GM23338 (cell line): ENCODE results near the gene ATCAY. TPM values are rescaled to one million over a fixed set of nuclear protein-coding genes. Genes with fewer than 3 reads are reported as not detected.

Experiments
- ATAC-seq: fragments of 200-7000 bp; cut with Tn5 transposase; 3 replicates; pipeline ENCODE4 v1.9.1; 2020
- DNase-seq: peaks from one replicate; pipeline ENCODE4 v3.0.0-alpha.2; 2015; ENCODE audit warnings: low spot score
- H2AFZ ChIP-seq: fragments of 200-600 bp; sonication (generic); 2 replicates; pipeline ENCODE4 v1.8.0; 2016; ENCODE audit warnings: antibody characterized with exemption, mild to moderate bottlenecking, moderate library complexity
- H3F3A ChIP-seq: fragments of 200-600 bp; sonication (generic); replicated peaks from 2 replicates; pipeline ENCODE4 v1.8.0; 2017; ENCODE audit warnings: antibody characterized with exemption, mixed run types, low read depth
- H3K27ac ChIP-seq: fragments of 200-600 bp; sonication (generic); 2 replicates; pipeline ENCODE4 v1.6.1; 2016; ENCODE audit warnings: low read depth
- H3K27me3 ChIP-seq: fragments of 200-600 bp; sonication (generic); 2 replicates; pipeline ENCODE4 v1.8.0; 2016; ENCODE audit warnings: mild to moderate bottlenecking, mixed run types, moderate library complexity; ENCODE audit not compliant: insufficient read depth
- H3K36me3 ChIP-seq: fragments of 200-600 bp; sonication (generic); 2 replicates; pipeline ENCODE4 v1.8.0; 2016; ENCODE audit warnings: mild to moderate bottlenecking; ENCODE audit not compliant: insufficient read depth
- H3K4me1 ChIP-seq: fragments of 200-600 bp; sonication (generic); 2 replicates; pipeline ENCODE4 v1.8.0; 2016; ENCODE audit warnings: mild to moderate bottlenecking, moderate library complexity; ENCODE audit not compliant: insufficient read depth
- H3K4me2 ChIP-seq: fragments of 200-600 bp; sonication (generic); 2 replicates; pipeline ENCODE4 v1.7.1; 2017; ENCODE audit warnings: mixed run types
- H3K4me3 ChIP-seq: fragments of 200-600 bp; sonication (generic); 2 replicates; pipeline ENCODE4 v1.6.1; 2016; ENCODE audit warnings: mixed run types
- H3K79me2 ChIP-seq: fragments of 200-600 bp; sonication (generic); replicated peaks from 2 replicates; pipeline ENCODE4 v1.8.0; 2017; ENCODE audit warnings: mild to moderate bottlenecking; ENCODE audit not compliant: insufficient read depth
- H3K9me2 ChIP-seq: fragments of 200-600 bp; sonication (generic); 2 replicates; pipeline ENCODE4 v1.8.0; 2017; ENCODE audit not compliant: insufficient read depth
- H4K20me1 ChIP-seq: fragments of 200-600 bp; sonication (generic); replicated peaks from 2 replicates; pipeline ENCODE4 v1.8.0; 2017; ENCODE audit warnings: mild to moderate bottlenecking; ENCODE audit not compliant: insufficient read depth
- H3K27ac Mint-ChIP-seq: 2 replicates; pipeline ENCODE4 v1.8.0; 2020; ENCODE audit warnings: inconsistent platforms, mild to moderate bottlenecking, moderate library complexity, mixed read lengths
- H3K27me3 Mint-ChIP-seq: 3 replicates; pipeline ENCODE4 v1.8.0; 2022; ENCODE audit warnings: low read depth, mild to moderate bottlenecking, moderate library complexity, mixed read lengths, inconsistent platforms; ENCODE audit not compliant: insufficient read depth, poor library complexity
- H3K36me3 Mint-ChIP-seq: 3 replicates; pipeline ENCODE4 v1.8.0; 2021; ENCODE audit warnings: low read depth, mild to moderate bottlenecking, inconsistent platforms, moderate library complexity, mixed read lengths
- H3K4me1 Mint-ChIP-seq: 3 replicates; pipeline ENCODE4 v1.8.0; 2020; ENCODE audit warnings: mild to moderate bottlenecking, inconsistent platforms, mixed read lengths
- H3K4me3 Mint-ChIP-seq: 3 replicates; pipeline ENCODE4 v1.8.0; 2021; ENCODE audit warnings: moderate library complexity, mild to moderate bottlenecking, inconsistent platforms, mixed read lengths
- H3K9me3 Mint-ChIP-seq: 3 replicates; pipeline ENCODE4 v1.8.0; 2020; ENCODE audit warnings: moderate library complexity, mild to moderate bottlenecking, inconsistent platforms, mixed read lengths
- CREB1 ChIP-seq: fragments of 250-450 bp; sonication (Bioruptor Pico); IDR thresholded peaks from 2 replicates; pipeline ENCODE4 v1.5.0; 2020; ENCODE audit warnings: low read depth, mild to moderate bottlenecking, moderate library complexity
- EZH2 ChIP-seq: fragments of 200-600 bp; sonication (generic); IDR thresholded peaks from one replicate; pipeline ENCODE4 v1.8.0; 2017; ENCODE audit warnings: antibody characterized with exemption, mild to moderate bottlenecking, low read depth; ENCODE audit not compliant: unreplicated experiment
- EZH2phosphoT487 ChIP-seq: fragments of 200-600 bp; sonication (generic); IDR thresholded peaks from one replicate; pipeline ENCODE4 v1.8.1; 2018; ENCODE audit warnings: antibody characterized with exemption; ENCODE audit not compliant: unreplicated experiment
- POLR2AphosphoS5 ChIP-seq: IDR thresholded peaks from 2 replicates; pipeline ENCODE4 v1.6.1; 2016; ENCODE audit warnings: antibody characterized with exemption, low read depth
- ZNF331 ChIP-seq: fragments of 250-450 bp; sonication (Bioruptor Pico); IDR thresholded peaks from 2 replicates; pipeline ENCODE4 v1.5.0; 2020; ENCODE audit warnings: low read depth, mild to moderate bottlenecking, moderate library complexity
- polyA plus RNA-seq: library from polyadenylated mRNA; unstranded; fragments of >200 nt; fragmentation: Nextera tagmentation; extraction: Ambion mirVana; gene quantifications from 2 replicates; pipeline ENCODE4 v1.2.1, GENCODE V29; 2016
- total RNA-seq: library from RNA; depleted of rRNA; stranded (reverse); fragments of >200 nt; shearing (Covaris generic); gene quantifications from 2 replicates; pipeline ENCODE4 v1.2.3, GENCODE V29; 2014
- TF ChIP-seq, protein P1 (sequence below): IDR thresholded peaks from one replicate; pipeline ENCODE4 v1.6.1; 2018; ENCODE audit warnings: antibody characterized with exemption; ENCODE audit not compliant: unreplicated experiment
- TF ChIP-seq, protein P2 (sequence below): IDR thresholded peaks from 2 replicates; pipeline ENCODE4 v1.6.1; 2016; ENCODE audit warnings: antibody characterized with exemption
- TF ChIP-seq, protein P3 (sequence below): fragments of 250-450 bp; sonication (Bioruptor Pico); IDR thresholded peaks from 2 replicates; pipeline ENCODE4 v1.5.0; 2020; ENCODE audit warnings: mild to moderate bottlenecking, moderate library complexity

ATCAY gene
- total and polyA plus RNA-seq, 2 experiments from 2014 or later, result 16.9 to 45.7 TPM

DNA sequence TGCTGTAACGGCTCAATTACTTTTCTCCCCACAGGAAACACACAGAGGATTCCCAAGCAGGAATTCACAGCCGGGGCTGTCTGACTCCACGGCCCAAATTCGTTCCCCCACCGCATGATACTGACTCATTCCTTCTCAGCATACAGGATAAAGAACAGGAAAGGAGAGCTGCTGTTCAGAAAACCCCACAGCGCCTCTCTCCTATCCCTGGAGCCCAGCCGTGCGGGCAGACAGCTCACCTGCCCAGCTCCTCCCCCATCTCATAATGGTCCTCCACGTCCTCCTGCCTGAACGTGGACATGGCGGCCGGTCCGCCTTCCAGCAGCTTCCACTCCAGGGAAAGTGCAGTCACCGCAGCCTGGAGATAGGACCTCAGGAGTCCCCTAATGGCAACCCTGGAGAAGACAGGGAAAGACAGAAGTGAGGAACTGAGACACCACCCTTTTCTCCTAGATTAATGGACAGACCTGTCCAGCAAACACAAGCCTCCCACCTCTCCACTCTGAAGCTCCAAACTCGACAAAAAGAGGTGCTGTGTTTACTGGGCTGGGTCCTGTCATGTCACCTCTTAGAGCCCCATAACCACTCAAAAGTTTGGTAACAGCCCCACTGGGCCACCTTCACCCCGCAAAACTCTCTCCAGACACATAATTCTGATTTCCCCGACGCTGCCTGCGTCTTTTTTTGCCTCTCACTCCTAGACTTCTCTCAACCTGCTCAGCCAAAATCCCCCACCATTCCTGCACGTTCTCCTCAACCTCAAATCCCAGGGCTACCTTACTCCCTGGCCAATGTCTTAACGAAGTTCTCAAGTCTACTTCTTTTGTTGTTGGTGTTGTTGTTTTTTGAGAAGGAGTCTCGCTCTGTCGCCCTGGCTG, 89.2 kb downstream of the ATCAY start:
- peak overlapping the region; percentile 96 for H3K27ac Mint-ChIP-seq
- H3K27ac ChIP-seq, result peak overlapping the region; percentile 93
- peaks cover 28% of the 10 kb centered on the region for H3K4me1 Mint-ChIP-seq
- peak overlapping the region; percentile 94 for H3K4me3 Mint-ChIP-seq
- peaks cover 15% of the 10 kb centered on the region for H3K4me1 ChIP-seq
- peak overlapping the region; percentile 93 for H3K4me3 ChIP-seq
- H3K79me2 ChIP-seq, result peaks cover 50% of the 10 kb centered on the region
- peak overlapping the region; percentile 92 for H3K4me2 ChIP-seq
- no peaks in the 10 kb centered on the region for H3K9me2 ChIP-seq
- ATAC-seq (peak; percentile 1; the same call in 2 of the 3 replicates), DNase-seq (peak; percentile 62)
- peaks cover 9% of the 10 kb centered on the region; the same call in 1 of the 2 replicates for H3K36me3 ChIP-seq
- peaks cover 40% of the 10 kb centered on the region for H3F3A ChIP-seq
- H3K27me3 ChIP-seq, result no peaks in the 10 kb centered on the region
- H3K27me3 Mint-ChIP-seq, result peaks cover 26% of the 10 kb centered on the region
- H2AFZ ChIP-seq, result no peak overlapping the region
- no peaks in the 10 kb centered on the region; the same call in 2 of the 3 replicates for H3K9me3 Mint-ChIP-seq
- peaks cover 55% of the 10 kb centered on the region for H3K36me3 Mint-ChIP-seq
- TF ChIP-seq POLR2AphosphoS5, result no peak
- no peak for TF ChIP-seq EZH2
- no peak for TF ChIP-seq ZNF331 (CRISPR knock-in tag)
- TF ChIP-seq, protein P1, sequence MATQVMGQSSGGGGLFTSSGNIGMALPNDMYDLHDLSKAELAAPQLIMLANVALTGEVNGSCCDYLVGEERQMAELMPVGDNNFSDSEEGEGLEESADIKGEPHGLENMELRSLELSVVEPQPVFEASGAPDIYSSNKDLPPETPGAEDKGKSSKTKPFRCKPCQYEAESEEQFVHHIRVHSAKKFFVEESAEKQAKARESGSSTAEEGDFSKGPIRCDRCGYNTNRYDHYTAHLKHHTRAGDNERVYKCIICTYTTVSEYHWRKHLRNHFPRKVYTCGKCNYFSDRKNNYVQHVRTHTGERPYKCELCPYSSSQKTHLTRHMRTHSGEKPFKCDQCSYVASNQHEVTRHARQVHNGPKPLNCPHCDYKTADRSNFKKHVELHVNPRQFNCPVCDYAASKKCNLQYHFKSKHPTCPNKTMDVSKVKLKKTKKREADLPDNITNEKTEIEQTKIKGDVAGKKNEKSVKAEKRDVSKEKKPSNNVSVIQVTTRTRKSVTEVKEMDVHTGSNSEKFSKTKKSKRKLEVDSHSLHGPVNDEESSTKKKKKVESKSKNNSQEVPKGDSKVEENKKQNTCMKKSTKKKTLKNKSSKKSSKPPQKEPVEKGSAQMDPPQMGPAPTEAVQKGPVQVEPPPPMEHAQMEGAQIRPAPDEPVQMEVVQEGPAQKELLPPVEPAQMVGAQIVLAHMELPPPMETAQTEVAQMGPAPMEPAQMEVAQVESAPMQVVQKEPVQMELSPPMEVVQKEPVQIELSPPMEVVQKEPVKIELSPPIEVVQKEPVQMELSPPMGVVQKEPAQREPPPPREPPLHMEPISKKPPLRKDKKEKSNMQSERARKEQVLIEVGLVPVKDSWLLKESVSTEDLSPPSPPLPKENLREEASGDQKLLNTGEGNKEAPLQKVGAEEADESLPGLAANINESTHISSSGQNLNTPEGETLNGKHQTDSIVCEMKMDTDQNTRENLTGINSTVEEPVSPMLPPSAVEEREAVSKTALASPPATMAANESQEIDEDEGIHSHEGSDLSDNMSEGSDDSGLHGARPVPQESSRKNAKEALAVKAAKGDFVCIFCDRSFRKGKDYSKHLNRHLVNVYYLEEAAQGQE, result no peak
- no peak for TF ChIP-seq EZH2phosphoT487
- TF ChIP-seq CREB1 (CRISPR knock-in tag), result no peak
- TF ChIP-seq, protein P2, sequence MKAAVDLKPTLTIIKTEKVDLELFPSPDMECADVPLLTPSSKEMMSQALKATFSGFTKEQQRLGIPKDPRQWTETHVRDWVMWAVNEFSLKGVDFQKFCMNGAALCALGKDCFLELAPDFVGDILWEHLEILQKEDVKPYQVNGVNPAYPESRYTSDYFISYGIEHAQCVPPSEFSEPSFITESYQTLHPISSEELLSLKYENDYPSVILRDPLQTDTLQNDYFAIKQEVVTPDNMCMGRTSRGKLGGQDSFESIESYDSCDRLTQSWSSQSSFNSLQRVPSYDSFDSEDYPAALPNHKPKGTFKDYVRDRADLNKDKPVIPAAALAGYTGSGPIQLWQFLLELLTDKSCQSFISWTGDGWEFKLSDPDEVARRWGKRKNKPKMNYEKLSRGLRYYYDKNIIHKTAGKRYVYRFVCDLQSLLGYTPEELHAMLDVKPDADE, result no peak
- peaks cover 33% of the 10 kb centered on the region for H4K20me1 ChIP-seq

DNA sequence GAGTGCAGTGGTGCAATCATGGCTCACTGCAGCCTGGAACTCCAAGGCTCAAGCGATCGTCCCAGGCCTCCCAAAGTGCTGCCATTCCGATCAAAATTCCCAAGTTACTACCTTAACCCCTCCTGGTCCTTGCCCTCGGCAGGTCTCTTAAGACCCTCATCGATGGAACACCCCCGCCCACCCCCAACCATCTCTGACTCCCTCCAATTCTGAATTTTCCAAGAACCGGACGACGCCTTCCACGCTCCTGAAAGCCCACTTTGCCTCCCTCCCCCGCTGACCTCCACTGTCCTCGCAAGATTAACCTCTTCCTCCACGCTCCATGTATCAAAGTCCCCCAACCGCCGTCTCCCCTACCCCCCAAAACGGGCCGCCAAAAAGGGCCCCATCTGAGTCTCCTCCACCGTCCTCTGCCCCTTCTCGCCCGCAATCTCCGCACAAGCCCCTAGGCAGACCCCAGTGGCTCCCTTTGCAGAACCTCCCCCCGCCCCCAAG, 89.9 kb downstream of the ATCAY start:
- Histone ChIP-seq H3F3A (peaks cover 43% of the 10 kb centered on the region), H3K4me1 (peaks cover 15% of the 10 kb centered on the region), H3K36me3 (peaks cover 10% of the 10 kb centered on the region), H3K4me2 (peak overlapping the region; percentile 92), H4K20me1 (peaks cover 29% of the 10 kb centered on the region), H3K27me3 (no peaks in the 10 kb centered on the region), H3K79me2 (peaks cover 46% of the 10 kb centered on the region), H2AFZ (no peak overlapping the region), H3K9me2 (no peaks in the 10 kb centered on the region), H3K27ac (peak overlapping the region; percentile 93), H3K4me3 (peak overlapping the region; percentile 93)
- ATAC-seq (no peak), DNase-seq (no peak)
- H3K27ac Mint-ChIP-seq, result peak overlapping the region; percentile 96
- H3K4me1 Mint-ChIP-seq, result peaks cover 28% of the 10 kb centered on the region
- H3K4me3 Mint-ChIP-seq, result peak overlapping the region; percentile 94
- H3K9me3 Mint-ChIP-seq, result no peaks in the 10 kb centered on the region; the same call in 2 of the 3 replicates
- peaks cover 25% of the 10 kb centered on the region for H3K27me3 Mint-ChIP-seq
- H3K36me3 Mint-ChIP-seq, result peaks cover 55% of the 10 kb centered on the region
- TF ChIP-seq EZH2 (no peak), ZNF331 (CRISPR knock-in tag) (no peak), CREB1 (CRISPR knock-in tag) (no peak)
- TF ChIP-seq, protein P3, sequence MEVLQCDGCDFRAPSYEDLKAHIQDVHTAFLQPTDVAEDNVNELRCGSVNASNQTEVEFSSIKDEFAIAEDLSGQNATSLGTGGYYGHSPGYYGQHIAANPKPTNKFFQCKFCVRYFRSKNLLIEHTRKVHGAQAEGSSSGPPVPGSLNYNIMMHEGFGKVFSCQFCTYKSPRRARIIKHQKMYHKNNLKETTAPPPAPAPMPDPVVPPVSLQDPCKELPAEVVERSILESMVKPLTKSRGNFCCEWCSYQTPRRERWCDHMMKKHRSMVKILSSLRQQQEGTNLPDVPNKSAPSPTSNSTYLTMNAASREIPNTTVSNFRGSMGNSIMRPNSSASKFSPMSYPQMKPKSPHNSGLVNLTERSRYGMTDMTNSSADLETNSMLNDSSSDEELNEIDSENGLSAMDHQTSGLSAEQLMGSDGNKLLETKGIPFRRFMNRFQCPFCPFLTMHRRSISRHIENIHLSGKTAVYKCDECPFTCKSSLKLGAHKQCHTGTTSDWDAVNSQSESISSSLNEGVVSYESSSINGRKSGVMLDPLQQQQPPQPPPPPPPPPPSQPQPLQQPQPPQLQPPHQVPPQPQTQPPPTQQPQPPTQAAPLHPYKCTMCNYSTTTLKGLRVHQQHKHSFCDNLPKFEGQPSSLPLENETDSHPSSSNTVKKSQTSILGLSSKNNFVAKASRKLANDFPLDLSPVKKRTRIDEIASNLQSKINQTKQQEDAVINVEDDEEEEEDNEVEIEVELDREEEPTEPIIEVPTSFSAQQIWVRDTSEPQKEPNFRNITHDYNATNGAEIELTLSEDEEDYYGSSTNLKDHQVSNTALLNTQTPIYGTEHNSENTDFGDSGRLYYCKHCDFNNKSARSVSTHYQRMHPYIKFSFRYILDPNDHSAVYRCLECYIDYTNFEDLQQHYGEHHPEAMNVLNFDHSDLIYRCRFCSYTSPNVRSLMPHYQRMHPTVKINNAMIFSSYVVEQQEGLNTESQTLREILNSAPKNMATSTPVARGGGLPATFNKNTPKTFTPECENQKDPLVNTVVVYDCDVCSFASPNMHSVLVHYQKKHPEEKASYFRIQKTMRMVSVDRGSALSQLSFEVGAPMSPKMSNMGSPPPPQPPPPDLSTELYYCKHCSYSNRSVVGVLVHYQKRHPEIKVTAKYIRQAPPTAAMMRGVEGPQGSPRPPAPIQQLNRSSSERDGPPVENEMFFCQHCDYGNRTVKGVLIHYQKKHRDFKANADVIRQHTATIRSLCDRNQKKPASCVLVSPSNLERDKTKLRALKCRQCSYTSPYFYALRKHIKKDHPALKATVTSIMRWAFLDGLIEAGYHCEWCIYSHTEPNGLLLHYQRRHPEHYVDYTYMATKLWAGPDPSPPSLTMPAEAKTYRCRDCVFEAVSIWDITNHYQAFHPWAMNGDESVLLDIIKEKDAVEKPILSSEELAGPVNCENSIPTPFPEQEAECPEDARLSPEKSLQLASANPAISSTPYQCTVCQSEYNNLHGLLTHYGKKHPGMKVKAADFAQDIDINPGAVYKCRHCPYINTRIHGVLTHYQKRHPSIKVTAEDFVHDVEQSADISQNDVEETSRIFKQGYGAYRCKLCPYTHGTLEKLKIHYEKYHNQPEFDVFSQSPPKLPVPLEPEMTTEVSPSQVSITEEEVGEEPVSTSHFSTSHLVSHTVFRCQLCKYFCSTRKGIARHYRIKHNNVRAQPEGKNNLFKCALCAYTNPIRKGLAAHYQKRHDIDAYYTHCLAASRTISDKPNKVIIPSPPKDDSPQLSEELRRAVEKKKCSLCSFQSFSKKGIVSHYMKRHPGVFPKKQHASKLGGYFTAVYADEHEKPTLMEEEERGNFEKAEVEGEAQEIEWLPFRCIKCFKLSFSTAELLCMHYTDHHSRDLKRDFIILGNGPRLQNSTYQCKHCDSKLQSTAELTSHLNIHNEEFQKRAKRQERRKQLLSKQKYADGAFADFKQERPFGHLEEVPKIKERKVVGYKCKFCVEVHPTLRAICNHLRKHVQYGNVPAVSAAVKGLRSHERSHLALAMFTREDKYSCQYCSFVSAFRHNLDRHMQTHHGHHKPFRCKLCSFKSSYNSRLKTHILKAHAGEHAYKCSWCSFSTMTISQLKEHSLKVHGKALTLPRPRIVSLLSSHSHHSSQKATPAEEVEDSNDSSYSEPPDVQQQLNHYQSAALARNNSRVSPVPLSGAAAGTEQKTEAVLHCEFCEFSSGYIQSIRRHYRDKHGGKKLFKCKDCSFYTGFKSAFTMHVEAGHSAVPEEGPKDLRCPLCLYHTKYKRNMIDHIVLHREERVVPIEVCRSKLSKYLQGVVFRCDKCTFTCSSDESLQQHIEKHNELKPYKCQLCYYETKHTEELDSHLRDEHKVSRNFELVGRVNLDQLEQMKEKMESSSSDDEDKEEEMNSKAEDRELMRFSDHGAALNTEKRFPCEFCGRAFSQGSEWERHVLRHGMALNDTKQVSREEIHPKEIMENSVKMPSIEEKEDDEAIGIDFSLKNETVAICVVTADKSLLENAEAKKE (CRISPR knock-in tag), result no peak
